ENCODE data around the gene PFDN6.

DNA sequence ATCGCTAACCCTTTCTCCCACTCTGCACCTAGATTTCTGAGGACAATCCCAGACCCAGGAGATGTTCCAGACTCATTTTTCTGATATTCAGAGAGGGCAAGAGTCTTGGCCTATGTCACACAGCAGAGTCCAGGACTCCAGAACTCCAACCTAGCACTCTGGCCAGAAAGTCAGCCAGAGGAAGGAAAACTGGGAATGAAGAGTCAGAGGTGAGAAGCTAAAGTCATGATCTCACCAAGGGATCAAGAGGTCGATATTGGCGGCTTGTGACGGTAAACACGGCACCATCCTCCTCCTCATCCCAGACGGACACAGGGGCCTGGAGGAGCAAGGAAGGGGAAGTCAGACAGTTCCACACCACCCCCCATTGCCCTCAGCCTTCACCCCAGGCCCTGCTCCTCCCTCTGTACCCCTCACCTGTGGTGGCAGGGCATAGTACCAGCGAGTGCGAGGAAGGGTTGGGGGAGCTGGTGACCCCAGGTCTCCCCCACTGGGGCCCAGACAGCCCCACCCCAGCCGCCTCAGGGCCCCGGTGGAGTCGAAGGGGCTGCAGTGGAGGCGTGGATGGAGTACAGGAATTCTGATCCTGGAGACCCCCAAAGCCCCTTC is 7.5 kb downstream of the PFDN6 start:
- TF ChIP-seq ZNF780A (CRISPR knock-in tag; IDR thresholded peaks at IDR 0.05), result no peak
- TF ChIP-seq, protein P1, sequence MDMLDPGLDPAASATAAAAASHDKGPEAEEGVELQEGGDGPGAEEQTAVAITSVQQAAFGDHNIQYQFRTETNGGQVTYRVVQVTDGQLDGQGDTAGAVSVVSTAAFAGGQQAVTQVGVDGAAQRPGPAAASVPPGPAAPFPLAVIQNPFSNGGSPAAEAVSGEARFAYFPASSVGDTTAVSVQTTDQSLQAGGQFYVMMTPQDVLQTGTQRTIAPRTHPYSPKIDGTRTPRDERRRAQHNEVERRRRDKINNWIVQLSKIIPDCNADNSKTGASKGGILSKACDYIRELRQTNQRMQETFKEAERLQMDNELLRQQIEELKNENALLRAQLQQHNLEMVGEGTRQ (IDR thresholded peaks at IDR 0.05; ENCODE audit: low read depth, low read length), result no peak
- TF ChIP-seq, protein P1 (CRISPR knock-in tag; IDR thresholded peaks at IDR 0.05; ENCODE audit: borderline replicate concordance), result no peak
- TF ChIP-seq CEBPB (IDR thresholded peaks at IDR 0.05; ENCODE audit: borderline replicate concordance, low read depth, low read length), result no peak
- no peak for TF ChIP-seq EZH2 (conservative IDR thresholded peaks at IDR 0.05; ENCODE audit: low read depth, low read length)
- TF ChIP-seq, protein P2, sequence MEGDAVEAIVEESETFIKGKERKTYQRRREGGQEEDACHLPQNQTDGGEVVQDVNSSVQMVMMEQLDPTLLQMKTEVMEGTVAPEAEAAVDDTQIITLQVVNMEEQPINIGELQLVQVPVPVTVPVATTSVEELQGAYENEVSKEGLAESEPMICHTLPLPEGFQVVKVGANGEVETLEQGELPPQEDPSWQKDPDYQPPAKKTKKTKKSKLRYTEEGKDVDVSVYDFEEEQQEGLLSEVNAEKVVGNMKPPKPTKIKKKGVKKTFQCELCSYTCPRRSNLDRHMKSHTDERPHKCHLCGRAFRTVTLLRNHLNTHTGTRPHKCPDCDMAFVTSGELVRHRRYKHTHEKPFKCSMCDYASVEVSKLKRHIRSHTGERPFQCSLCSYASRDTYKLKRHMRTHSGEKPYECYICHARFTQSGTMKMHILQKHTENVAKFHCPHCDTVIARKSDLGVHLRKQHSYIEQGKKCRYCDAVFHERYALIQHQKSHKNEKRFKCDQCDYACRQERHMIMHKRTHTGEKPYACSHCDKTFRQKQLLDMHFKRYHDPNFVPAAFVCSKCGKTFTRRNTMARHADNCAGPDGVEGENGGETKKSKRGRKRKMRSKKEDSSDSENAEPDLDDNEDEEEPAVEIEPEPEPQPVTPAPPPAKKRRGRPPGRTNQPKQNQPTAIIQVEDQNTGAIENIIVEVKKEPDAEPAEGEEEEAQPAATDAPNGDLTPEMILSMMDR (CRISPR knock-in tag; IDR thresholded peaks at IDR 0.05), result no peak
- no peak for TF ChIP-seq MYC (CRISPR knock-in tag; IDR thresholded peaks at IDR 0.05; ENCODE audit: borderline replicate concordance)
- peak; percentile 60 for TF ChIP-seq ZFP36 (IDR thresholded peaks at IDR 0.05; ENCODE audit: borderline replicate concordance, low read depth, low read length, partially characterized antibody)
